Measurements from ENCODE around the gene SPTSSB. TPM values are rescaled to one million over a fixed set of nuclear protein-coding genes. Genes with fewer than 3 reads are reported as not detected.

Gene SPTSSB
- polyA plus RNA-seq, 5 donors = 2.4 to 15.8 (median 11.3) TPM

Other genes with a start within 250 kb of the SPTSSB start
- gene NMD3, start 150.2 kb downstream of the SPTSSB start, polyA plus RNA-seq (ENCODE audit: insufficient read depth in 1 of 5, insufficient read length in 5 of 5, low replicate concordance in 1 of 5) = 10 to 100 TPM; 41.3 to 59.3 (median 56.7) TPM
- gene OTOL1, start 125.3 kb upstream of the SPTSSB start, polyA plus RNA-seq (ENCODE audit: insufficient read depth in 1 of 5, insufficient read length in 5 of 5, low replicate concordance in 1 of 5) = not detected